ENCODE results near the gene ATG4D.

ATG4D gene

DNA sequence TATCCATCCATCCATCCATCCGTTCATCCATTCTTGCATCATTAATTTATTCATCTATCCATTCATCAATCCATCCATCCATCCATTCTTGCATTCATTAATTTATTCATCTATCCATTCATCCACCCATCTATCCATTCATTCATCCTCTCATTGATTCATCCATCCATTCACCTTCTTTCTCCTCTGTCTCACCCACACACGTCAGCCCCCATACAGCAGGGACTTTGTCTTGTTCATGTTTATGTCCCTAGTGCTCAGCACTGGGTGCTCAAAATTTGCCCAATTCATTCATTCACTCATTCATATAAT, 44.1 kb downstream of the ATG4D start:
- Histone ChIP-seq H3K27ac (ENCODE audit: low read depth, low read length) (no peak overlapping the region), H3K4me1 (ENCODE audit: control insufficient read depth in 5 of 5, insufficient read depth in 5 of 5, low read length in 5 of 5) (peaks cover 0 to 5% (median 0%) of the 10 kb centered on the region in 5 donors), H3K9ac (ENCODE audit: low read length in 5 of 5) (no peak overlapping the region), H3K4me3 (ENCODE audit: low read depth in 1 of 5, low read length in 5 of 5) (no peak overlapping the region), H3K9me3 (ENCODE audit: control insufficient read depth in 5 of 5, low read length in 5 of 5) (no peaks in the 10 kb centered on the region), H3K36me3 (ENCODE audit: control insufficient read depth in 5 of 5, insufficient read depth in 5 of 5, low read length in 5 of 5) (no peaks in the 10 kb centered on the region), H3K27me3 (ENCODE audit: control insufficient read depth in 5 of 5, insufficient read depth in 4 of 5, low read length in 5 of 5) (peaks cover 0 to 11% (median 7%) of the 10 kb centered on the region in 5 donors)

DNA sequence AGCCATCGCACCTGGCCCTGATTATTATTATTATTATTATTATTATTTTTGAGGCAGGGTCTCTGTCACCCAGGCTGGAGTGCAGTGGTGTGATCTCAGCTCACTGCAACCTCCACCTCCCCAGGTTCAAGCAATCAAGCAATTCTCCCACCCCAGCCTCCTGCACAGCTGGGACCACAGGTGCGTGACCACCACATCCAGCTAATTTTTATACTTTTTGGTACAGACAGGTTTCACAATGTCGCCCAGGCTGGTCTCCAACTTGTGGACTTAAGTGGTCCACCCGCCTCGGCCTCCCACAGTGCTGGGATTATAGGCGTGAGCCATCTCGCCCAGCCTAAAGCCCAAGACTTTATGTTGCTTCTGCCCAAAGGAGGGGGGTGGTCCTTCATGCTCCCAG, 49.4 kb downstream of the ATG4D start:
- Histone ChIP-seq H3K9ac (ENCODE audit: low read length in 5 of 5) (no peak overlapping the region), H3K27me3 (ENCODE audit: control insufficient read depth in 5 of 5, insufficient read depth in 4 of 5, low read length in 5 of 5) (peaks cover 0 to 2% (median 0%) of the 10 kb centered on the region in 5 donors), H3K36me3 (ENCODE audit: control insufficient read depth in 5 of 5, insufficient read depth in 5 of 5, low read length in 5 of 5) (no peaks in the 10 kb centered on the region), H3K4me3 (ENCODE audit: low read depth in 1 of 5, low read length in 5 of 5) (no peak overlapping the region), H3K4me1 (ENCODE audit: control insufficient read depth in 5 of 5, insufficient read depth in 5 of 5, low read length in 5 of 5) (peaks cover 5 to 33% (median 20%) of the 10 kb centered on the region in 5 donors), H3K9me3 (ENCODE audit: control insufficient read depth in 5 of 5, low read length in 5 of 5) (no peaks in the 10 kb centered on the region), H3K27ac (ENCODE audit: low read depth, low read length) (no peak overlapping the region)

DNA sequence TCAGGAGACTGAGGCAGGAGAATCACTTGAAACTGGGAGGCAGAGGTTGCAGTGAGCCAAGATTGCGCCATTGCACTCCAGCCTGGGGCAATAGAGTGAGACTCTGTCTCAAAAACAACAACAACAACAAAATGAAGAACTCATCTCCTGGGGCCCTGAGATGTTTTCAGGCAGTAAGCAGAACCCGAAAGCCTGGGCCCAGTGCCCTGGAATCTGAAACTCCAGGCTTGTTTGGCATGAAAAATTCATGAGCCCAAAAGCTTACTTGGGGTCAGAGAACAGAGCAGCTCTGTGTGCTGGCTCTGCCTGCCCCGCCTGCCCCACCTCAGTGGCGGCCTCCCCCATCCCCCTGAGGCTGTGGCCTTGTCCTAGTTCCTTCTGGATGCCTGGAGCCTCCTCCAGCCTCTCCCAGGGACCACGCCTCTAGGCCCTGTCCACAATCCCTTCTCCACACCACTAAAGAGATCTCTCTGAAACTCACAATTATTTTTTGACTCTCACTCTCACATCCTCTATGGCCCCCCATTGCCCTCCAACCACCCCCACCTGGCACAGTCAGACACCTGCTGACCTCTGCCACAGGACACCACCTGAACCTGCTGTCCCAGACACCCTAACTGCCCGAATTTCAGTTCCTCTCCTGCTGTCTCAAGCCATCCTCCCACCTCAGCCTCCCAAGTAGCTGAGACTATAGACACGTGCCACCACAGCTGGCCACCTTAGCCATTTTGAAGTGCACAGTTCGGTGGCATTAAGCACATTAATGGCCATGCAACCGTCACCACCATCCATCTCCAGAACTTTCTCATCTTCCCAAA, 50.3 kb downstream of the ATG4D start:
- H3K27ac ChIP-seq (ENCODE audit: low read depth, low read length): no peak overlapping the region
- peaks cover 0 to 2% (median 0%) of the 10 kb centered on the region in 5 donors for H3K27me3 ChIP-seq (ENCODE audit: control insufficient read depth in 5 of 5, insufficient read depth in 4 of 5, low read length in 5 of 5)
- H3K4me3 ChIP-seq (ENCODE audit: low read depth in 1 of 5, low read length in 5 of 5): no peak overlapping the region
- no peaks in the 10 kb centered on the region for H3K9me3 ChIP-seq (ENCODE audit: control insufficient read depth in 5 of 5, low read length in 5 of 5)
- H3K9ac ChIP-seq (ENCODE audit: low read length in 5 of 5): no peak overlapping the region
- no peaks in the 10 kb centered on the region for H3K36me3 ChIP-seq (ENCODE audit: control insufficient read depth in 5 of 5, insufficient read depth in 5 of 5, low read length in 5 of 5)
- peaks cover 5 to 33% (median 20%) of the 10 kb centered on the region in 5 donors for H3K4me1 ChIP-seq (ENCODE audit: control insufficient read depth in 5 of 5, insufficient read depth in 5 of 5, low read length in 5 of 5)

DNA sequence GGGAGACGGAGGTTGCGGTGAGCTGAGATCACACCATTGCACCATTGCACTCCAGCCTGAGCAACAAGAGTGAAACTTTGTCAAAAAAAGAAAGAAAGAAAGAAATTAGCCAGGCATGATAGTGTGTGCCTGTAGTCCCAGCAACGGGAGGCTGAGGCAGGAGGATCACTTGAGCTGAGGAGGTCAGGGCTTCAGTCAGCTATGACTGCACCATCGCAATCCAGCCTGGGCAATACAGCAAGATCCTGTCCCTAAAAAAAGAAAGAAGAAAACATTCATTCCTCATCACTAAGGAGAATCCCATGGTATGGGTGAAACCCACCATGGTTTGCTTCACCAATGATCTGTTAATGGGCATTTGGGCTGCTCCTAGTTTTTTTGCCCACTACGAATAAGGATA, 56.4 kb downstream of the ATG4D start:
- H3K27ac ChIP-seq (ENCODE audit: low read depth, low read length): no peak overlapping the region
- peaks cover 5 to 49% (median 34%) of the 10 kb centered on the region in 5 donors for H3K4me1 ChIP-seq (ENCODE audit: control insufficient read depth in 5 of 5, insufficient read depth in 5 of 5, low read length in 5 of 5)
- no peak overlapping the region for H3K9ac ChIP-seq (ENCODE audit: low read length in 5 of 5)
- no peaks in the 10 kb centered on the region for H3K36me3 ChIP-seq (ENCODE audit: control insufficient read depth in 5 of 5, insufficient read depth in 5 of 5, low read length in 5 of 5)
- no peaks in the 10 kb centered on the region for H3K27me3 ChIP-seq (ENCODE audit: control insufficient read depth in 5 of 5, insufficient read depth in 4 of 5, low read length in 5 of 5)
- no peaks in the 10 kb centered on the region for H3K9me3 ChIP-seq (ENCODE audit: control insufficient read depth in 5 of 5, low read length in 5 of 5)
- no peak overlapping the region for H3K4me3 ChIP-seq (ENCODE audit: low read depth in 1 of 5, low read length in 5 of 5)

DNA sequence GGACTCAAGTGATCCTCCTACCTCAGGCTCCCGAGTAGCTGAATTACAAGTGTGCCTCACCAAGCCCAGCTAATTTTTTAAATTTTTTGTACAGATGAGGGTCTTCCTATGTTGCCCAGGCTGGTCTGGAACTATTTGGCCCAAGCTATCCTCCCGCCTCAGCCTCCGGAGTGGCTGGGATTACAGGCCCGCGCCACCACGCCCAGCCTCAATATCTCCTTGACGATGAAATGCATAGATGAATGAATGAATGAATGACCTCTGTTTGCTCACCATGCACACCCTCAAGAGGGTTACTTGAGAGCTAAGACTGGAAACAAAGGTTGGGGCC, 58.3 kb downstream of the ATG4D start:
- no peaks in the 10 kb centered on the region for H3K9me3 ChIP-seq (ENCODE audit: control insufficient read depth in 5 of 5, low read length in 5 of 5)
- no peak overlapping the region for H3K9ac ChIP-seq (ENCODE audit: low read length in 5 of 5)
- H3K27ac ChIP-seq (ENCODE audit: low read depth, low read length): no peak overlapping the region
- no peaks in the 10 kb centered on the region for H3K27me3 ChIP-seq (ENCODE audit: control insufficient read depth in 5 of 5, insufficient read depth in 4 of 5, low read length in 5 of 5)
- H3K36me3 ChIP-seq (ENCODE audit: control insufficient read depth in 5 of 5, insufficient read depth in 5 of 5, low read length in 5 of 5): no peaks in the 10 kb centered on the region
- H3K4me1 ChIP-seq (ENCODE audit: control insufficient read depth in 5 of 5, insufficient read depth in 5 of 5, low read length in 5 of 5): peaks cover 3 to 37% (median 30%) of the 10 kb centered on the region in 5 donors
- H3K4me3 ChIP-seq (ENCODE audit: low read depth in 1 of 5, low read length in 5 of 5): peak overlapping the region in 3 of 5 donors; percentile 18 to 97 (median 47)

DNA sequence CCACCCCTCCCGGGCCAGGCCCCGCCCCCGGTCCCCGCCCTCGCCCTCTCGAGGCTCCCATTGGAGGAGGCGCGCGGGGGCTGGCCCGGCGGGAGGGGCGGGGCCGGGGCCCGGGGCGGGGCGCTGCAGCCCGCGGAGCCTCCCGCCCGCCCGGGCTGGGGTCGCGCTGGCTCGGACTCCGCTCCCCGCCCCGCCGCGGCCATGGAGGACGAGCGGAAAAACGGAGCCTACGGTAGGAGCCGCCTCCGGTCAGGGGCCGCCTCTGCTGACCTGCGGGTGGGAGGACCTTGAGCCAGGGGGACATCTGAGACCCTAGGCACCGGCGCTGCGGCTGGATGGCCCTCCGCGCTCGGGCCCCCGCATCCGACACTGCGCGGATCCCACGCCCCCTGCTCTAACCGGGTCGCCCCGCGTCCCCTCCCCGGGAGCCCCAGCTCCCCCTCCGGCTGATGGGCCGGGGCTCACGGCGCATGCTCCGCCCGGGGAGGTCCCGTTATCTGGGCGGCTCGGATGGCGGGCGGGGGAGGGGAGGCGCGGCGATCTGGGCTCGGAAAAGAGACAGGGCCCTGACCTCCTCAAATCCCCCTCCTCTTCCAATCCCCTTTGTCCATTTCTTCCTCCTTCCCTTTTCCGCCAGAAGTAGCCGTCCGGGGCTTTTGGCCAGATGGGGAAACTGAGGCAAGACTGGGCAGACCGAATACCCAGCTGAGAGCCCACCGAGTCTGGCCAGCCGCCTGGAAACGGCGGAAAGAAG, 58.8 kb downstream of the ATG4D start:
- Histone ChIP-seq H3K27ac (ENCODE audit: low read depth, low read length) (peak overlapping the region; percentile 88), H3K4me1 (ENCODE audit: control insufficient read depth in 5 of 5, insufficient read depth in 5 of 5, low read length in 5 of 5) (peaks cover 3 to 34% (median 29%) of the 10 kb centered on the region in 5 donors), H3K36me3 (ENCODE audit: control insufficient read depth in 5 of 5, insufficient read depth in 5 of 5, low read length in 5 of 5) (no peaks in the 10 kb centered on the region), H3K9ac (ENCODE audit: low read length in 5 of 5) (peak overlapping the region; percentile 80 to 96 (median 89)), H3K27me3 (ENCODE audit: control insufficient read depth in 5 of 5, insufficient read depth in 4 of 5, low read length in 5 of 5) (no peaks in the 10 kb centered on the region), H3K4me3 (ENCODE audit: low read depth in 1 of 5, low read length in 5 of 5) (peak overlapping the region; percentile 87 to 97 (median 92)), H3K9me3 (ENCODE audit: control insufficient read depth in 5 of 5, low read length in 5 of 5) (no peaks in the 10 kb centered on the region)

Data from subcutaneous abdominal adipose tissue (tissue), 5 donors.